KG1 (cell line): Measurements from ENCODE around the gene FBN2.
"Not testable (repeated sequence)": the region's sequence is repeated elsewhere in the genome, so short reads cannot be mapped to it uniquely, and the experiment has no call there.

Experiments
- DNase-seq: peaks from one replicate; lab custom pipeline; 2025; lab: John Stamatoyannopoulos, UW

Gene FBN2

GRCh38 chr5:128478386-128479368, 59.4 kb downstream of the FBN2 start:
- no peak for DNase-seq

- DNase-seq = no peak
Measured at GRCh38 chr5:128477944-128478343, 60.1 kb downstream of the FBN2 start.

- no peak for DNase-seq
Measured at GRCh38 chr5:128475693-128476092, 62.4 kb downstream of the FBN2 start.

GRCh38 chr5:128472919-128473318, 65.1 kb downstream of the FBN2 start:
- no peak for DNase-seq

- DNase-seq = no peak
Measured at GRCh38 chr5:128472036-128472435, 66.0 kb downstream of the FBN2 start.

GRCh38 chr5:128470663-128471062, 67.4 kb downstream of the FBN2 start:
- DNase-seq = no peak

GRCh38 chr5:128469912-128470311, 68.1 kb downstream of the FBN2 start:
- no peak for DNase-seq

- no peak for DNase-seq
Measured at GRCh38 chr5:128466980-128467379, 71.1 kb downstream of the FBN2 start.

- no peak for DNase-seq
Measured at GRCh38 chr5:128466554-128466953, 71.5 kb downstream of the FBN2 start.

- DNase-seq = no peak
Measured at GRCh38 chr5:128464596-128464995, 73.4 kb downstream of the FBN2 start.

GRCh38 chr5:128462330-128462729, 75.7 kb downstream of the FBN2 start:
- no peak for DNase-seq

- not testable (repeated sequence) for DNase-seq
Measured at GRCh38 chr5:128457147-128457915, 80.7 kb downstream of the FBN2 start.

GRCh38 chr5:128455841-128456361, 82.1 kb downstream of the FBN2 start:
- DNase-seq = no peak

- DNase-seq = no peak
Measured at GRCh38 chr5:128453121-128453520, 84.9 kb downstream of the FBN2 start.

GRCh38 chr5:128447224-128447623, 90.8 kb downstream of the FBN2 start:
- not testable (repeated sequence) for DNase-seq

GRCh38 chr5:128441941-128442350, 96.1 kb downstream of the FBN2 start:
- no peak for DNase-seq

GRCh38 chr5:128441165-128441564, 96.9 kb downstream of the FBN2 start:
- DNase-seq = no peak

- no peak for DNase-seq
Measured at GRCh38 chr5:128436749-128437188, 101.3 kb downstream of the FBN2 start.

GRCh38 chr5:128435861-128436260, 102.2 kb downstream of the FBN2 start:
- DNase-seq = no peak

- DNase-seq = no peak
Measured at GRCh38 chr5:128434993-128435392, 103.1 kb downstream of the FBN2 start.

GRCh38 chr5:128432913-128433440, 105.1 kb downstream of the FBN2 start:
- DNase-seq = no peak

GRCh38 chr5:128427921-128428320, 110.1 kb downstream of the FBN2 start:
- DNase-seq = no peak
